Ascending aorta (tissue), 2 donors: ENCODE results near the gene HECTD4. TPM values are rescaled to one million over a fixed set of nuclear protein-coding genes. Genes with fewer than 3 reads are reported as not detected.

Source experiments
- DNase-seq, 2 donors: peaks; one replicate each; pipeline ENCODE4 v3.0.0-alpha.2; 2019; ENCODE audit warnings: low spot score in 2 of 2
- H3K27ac ChIP-seq, 2 donors: fragments of 200-600 bp; sonication (generic); one replicate each; pipeline ENCODE4 v1.5.1; 2016 to 2017; ENCODE audit warnings: mild to moderate bottlenecking in 1 of 2
- H3K27me3 ChIP-seq: fragments of 200-600 bp; sonication (generic); one replicate; pipeline ENCODE4 v1.5.1; 2017
- H3K36me3 ChIP-seq, 2 donors: fragments of 200-600 bp; sonication (generic); one replicate each; pipeline ENCODE4 v1.5.1; 2016
- H3K4me1 ChIP-seq, 2 donors: fragments of 200-600 bp; sonication (generic); one replicate each; pipeline ENCODE4 v1.5.1; 2016 to 2017; ENCODE audit warnings: mild to moderate bottlenecking in 1 of 2
- H3K4me3 ChIP-seq, 2 donors: fragments of 200-600 bp; sonication (generic); one replicate each; pipeline ENCODE4 v1.5.1; 2016 to 2017; ENCODE audit warnings: mild to moderate bottlenecking in 1 of 2
- H3K9me3 ChIP-seq, 2 donors: fragments of 200-600 bp; sonication (generic); one replicate each; pipeline ENCODE4 v1.5.1; 2016
- intact Hi-C: fragments of 100-400 bp; cut with DNase I; formaldehyde crosslinking; loops from one replicate; pipeline ENCODE4 v1.15.1; 2023
- total RNA-seq: library from RNA; depleted of rRNA; stranded (reverse); fragments of >200 nt; gene quantifications from one replicate; pipeline ENCODE4 v1.1.0, GENCODE V29; 2016
- TF ChIP-seq, protein P1 (sequence below), 3 experiments: fragments of 200-600 bp in 2 of 3; fragments of 450-650 bp in 1 of 3; sonication (generic) in 2 of 3; IDR thresholded peaks; one replicate each; pipeline ENCODE4 v1.5.1; 2016 to 2019; ENCODE audit warnings: antibody characterized with exemption in 3 of 3, mild to moderate bottlenecking in 1 of 3, moderate library complexity in 1 of 3

The HECTD4 gene
- total RNA-seq, 1 donor from 2014 or later, result 23.7 TPM

DNA sequence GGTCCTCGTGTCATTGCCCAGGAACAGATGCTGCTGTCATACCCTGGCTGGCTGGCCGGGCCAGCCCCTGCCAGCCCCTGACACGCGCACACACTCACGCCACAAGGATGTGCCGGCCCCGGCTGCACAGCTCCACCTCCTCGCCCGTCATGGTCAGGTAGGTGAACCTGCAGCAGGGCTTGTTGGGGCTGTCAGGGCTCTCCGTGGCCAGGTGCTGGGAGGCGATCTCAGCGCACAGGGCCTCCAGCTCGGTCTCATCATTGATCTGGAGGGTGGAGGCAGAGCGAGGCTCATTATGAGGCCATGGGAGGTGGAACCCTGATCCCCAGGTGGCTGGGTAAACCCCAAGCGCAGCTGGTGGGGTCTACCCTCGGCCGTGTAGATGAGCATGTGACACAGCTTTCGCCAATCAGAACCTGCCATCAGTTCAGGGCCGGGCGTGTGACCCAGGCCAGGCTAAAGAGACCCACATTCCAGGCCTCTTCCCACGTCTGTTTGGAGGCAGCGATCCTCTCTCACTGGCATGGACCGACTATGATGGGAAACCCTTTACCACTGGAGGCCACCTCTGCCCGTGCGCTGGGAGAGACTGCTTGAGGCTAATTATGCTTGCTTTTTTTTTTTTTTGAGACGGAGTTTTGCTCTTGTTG is 218.1 kb downstream of the HECTD4 start:
- no peaks in the 10 kb centered on the region for H3K9me3 ChIP-seq
- peak in 1 of 2 donors; percentile 60 for DNase-seq
- no peaks in the 10 kb centered on the region for H3K4me1 ChIP-seq
- peaks cover 50 to 67% of the 10 kb centered on the region in 2 donors for H3K36me3 ChIP-seq
- no peak overlapping the region for H3K27ac ChIP-seq
- H3K27me3 ChIP-seq, result no peaks in the 10 kb centered on the region
- TF ChIP-seq, protein P1, sequence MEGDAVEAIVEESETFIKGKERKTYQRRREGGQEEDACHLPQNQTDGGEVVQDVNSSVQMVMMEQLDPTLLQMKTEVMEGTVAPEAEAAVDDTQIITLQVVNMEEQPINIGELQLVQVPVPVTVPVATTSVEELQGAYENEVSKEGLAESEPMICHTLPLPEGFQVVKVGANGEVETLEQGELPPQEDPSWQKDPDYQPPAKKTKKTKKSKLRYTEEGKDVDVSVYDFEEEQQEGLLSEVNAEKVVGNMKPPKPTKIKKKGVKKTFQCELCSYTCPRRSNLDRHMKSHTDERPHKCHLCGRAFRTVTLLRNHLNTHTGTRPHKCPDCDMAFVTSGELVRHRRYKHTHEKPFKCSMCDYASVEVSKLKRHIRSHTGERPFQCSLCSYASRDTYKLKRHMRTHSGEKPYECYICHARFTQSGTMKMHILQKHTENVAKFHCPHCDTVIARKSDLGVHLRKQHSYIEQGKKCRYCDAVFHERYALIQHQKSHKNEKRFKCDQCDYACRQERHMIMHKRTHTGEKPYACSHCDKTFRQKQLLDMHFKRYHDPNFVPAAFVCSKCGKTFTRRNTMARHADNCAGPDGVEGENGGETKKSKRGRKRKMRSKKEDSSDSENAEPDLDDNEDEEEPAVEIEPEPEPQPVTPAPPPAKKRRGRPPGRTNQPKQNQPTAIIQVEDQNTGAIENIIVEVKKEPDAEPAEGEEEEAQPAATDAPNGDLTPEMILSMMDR (IDR thresholded peaks at IDR 0.05), result no peak
- intact Hi-C loops, result no loop called here
- no peak overlapping the region for H3K4me3 ChIP-seq

DNA sequence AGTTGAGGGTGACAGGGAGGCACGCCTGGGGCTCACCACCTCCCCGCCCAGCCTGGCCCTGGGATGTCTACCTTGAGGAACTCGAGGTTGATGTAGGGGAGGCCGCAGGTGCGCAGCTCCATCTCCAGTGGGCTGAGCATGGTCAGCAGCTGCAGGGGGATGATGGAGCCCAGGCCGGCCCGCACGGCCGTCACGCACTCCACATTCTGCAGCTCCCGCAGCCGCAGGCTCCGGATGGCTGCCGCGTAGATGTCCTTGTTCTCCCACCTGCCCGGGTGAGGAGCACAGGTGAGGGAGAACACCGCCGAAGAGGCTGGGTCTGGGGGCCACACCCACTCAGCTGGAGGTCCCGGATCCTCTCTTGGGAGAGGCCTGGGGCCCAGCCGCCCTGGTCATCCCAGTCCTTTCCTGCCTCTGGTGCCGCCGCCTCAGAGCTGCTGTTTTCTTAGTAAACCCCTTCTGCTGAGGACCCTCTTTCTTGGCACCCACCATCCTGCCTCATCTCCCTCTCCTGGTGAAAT is 218.7 kb downstream of the HECTD4 start:
- TF ChIP-seq, protein P1 (IDR thresholded peaks at IDR 0.05), result no peak
- intact Hi-C loops, result no loop called here
- DNase-seq, result peak in 1 of 2 donors; percentile 60
- Histone ChIP-seq H3K36me3 (peaks cover 54 to 72% of the 10 kb centered on the region in 2 donors), H3K27me3 (no peaks in the 10 kb centered on the region), H3K9me3 (peaks cover under 1 to 4% of the 10 kb centered on the region in 2 donors), H3K4me3 (no peak overlapping the region), H3K27ac (no peak overlapping the region), H3K4me1 (no peaks in the 10 kb centered on the region)

DNA sequence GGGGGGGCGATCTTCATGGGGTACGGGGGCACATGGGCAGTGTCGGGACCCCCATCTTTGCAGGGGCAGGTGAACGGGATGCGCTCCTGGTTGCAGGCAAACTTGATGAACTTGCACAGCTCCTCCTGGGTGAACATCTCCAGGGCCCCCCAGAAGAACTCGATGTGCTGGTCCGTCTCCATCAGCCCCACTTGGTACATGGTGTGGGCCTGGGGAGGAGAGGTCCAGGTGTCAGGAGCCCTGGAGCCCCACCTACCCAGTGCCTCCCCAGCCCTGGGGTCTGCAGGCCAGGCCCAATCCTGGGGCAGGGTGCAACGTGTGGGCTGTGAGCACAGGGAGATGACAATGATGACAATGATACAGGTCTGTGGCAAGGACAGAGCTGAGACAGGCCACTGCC is 219.2 kb downstream of the HECTD4 start:
- Histone ChIP-seq H3K4me1 (no peaks in the 10 kb centered on the region), H3K27me3 (no peaks in the 10 kb centered on the region), H3K4me3 (no peak overlapping the region), H3K36me3 (peaks cover 59 to 73% of the 10 kb centered on the region in 2 donors), H3K27ac (no peak overlapping the region), H3K9me3 (peaks cover 5 to 7% of the 10 kb centered on the region in 2 donors)
- intact Hi-C loops, result no loop called here
- TF ChIP-seq, protein P1 (IDR thresholded peaks at IDR 0.05), result no peak
- DNase-seq, result peak in 1 of 2 donors; percentile 47

DNA sequence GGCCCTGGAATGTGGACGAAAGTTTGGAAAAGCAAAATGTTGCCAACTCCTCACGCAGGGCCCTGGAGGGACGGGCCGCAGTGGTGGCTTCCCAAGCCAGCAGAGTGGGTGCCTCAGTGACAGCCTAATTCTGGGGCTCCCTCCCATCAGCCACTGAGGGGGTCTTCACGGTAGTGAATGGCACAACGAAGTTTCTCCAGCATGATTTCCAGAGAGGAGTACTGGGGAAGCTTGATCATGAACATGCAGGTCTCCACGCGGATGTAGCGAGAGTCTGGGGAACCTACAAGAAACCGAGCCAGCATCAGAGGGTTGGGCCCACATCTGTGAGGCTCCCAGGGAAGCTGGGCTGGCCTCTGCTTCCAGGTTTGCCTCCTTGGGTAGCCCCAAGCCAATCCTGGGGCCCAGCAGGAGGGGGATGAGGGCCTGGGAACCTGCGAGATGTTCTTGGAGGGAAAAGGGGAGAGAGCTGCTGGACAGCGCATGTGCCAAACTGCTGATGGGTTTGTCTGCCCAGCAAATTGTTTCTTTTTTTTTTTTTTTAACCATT is 219.9 kb downstream of the HECTD4 start:
- no peak overlapping the region for H3K27ac ChIP-seq
- intact Hi-C loops, result no loop called here
- DNase-seq, result peak in 1 of 2 donors; percentile 56
- H3K4me3 ChIP-seq, result no peak overlapping the region
- peaks cover 5 to 9% of the 10 kb centered on the region in 2 donors for H3K9me3 ChIP-seq
- no peaks in the 10 kb centered on the region for H3K27me3 ChIP-seq
- H3K4me1 ChIP-seq, result no peaks in the 10 kb centered on the region
- TF ChIP-seq, protein P1 (IDR thresholded peaks at IDR 0.05), result no peak
- peaks cover 60 to 78% of the 10 kb centered on the region in 2 donors for H3K36me3 ChIP-seq

DNA sequence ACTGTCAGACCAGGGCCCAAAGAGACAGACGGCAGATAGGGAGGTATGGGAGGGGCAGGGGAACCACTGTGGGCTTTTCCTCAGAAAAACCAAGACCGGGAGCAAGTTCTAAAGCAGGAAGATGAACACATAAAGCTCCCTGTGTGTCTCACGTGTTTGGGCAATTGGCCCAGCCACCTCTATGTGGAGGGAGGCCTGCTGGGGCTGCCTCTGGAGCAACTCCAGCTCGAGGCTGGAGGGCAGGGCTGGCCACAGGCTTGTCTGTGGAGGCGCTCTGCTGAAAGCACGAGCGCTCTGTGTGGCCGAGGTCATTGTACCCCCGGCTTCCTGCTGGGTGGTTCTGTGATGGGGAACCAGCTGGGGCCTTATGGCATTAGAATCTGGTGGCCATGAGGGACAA is 220.5 kb downstream of the HECTD4 start:
- Histone ChIP-seq H3K27ac (no peak overlapping the region), H3K9me3 (peaks cover 5 to 14% of the 10 kb centered on the region in 2 donors), H3K4me3 (no peak overlapping the region), H3K4me1 (no peaks in the 10 kb centered on the region), H3K36me3 (peaks cover 60 to 78% of the 10 kb centered on the region in 2 donors), H3K27me3 (no peaks in the 10 kb centered on the region)
- no peak for DNase-seq
- intact Hi-C loops, result no loop called here
- TF ChIP-seq, protein P1 (IDR thresholded peaks at IDR 0.05), result no peak
